ENCODE results near the gene CPNE2. TPM values are rescaled to one million over a fixed set of nuclear protein-coding genes. Genes with fewer than 3 reads are reported as not detected.

The CPNE2 gene
- total RNA-seq, 1 experiment from 2014 or later, result 43.4 TPM

DNA sequence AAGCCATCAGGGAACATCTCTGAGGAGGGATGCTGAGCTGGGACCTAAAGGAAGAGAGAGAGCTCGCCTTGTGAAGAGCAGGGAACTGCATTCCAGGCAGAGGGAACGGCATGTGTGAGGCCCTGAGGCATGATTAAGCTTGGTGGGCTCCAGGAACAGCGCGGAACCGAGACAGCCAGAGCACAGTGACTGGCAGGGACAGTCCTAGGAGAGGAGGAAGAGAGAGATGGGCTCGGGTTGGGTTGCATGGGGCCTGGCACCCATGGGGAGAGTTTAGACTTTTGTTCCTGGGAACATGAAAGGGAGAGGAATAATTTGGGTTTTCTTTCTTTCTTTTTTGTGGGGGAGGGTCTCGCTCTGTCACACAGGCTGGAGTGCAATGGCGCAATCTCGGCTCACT is 39.2 kb upstream of the CPNE2 start:
- no TSS peak for BruUV-seq (replicated peaks)
- H3K9me3 ChIP-seq (ENCODE audit: control insufficient read depth, insufficient read depth, low read depth, low read length), result no peaks in the 10 kb centered on the region
- ATAC-seq, result no peak
- no peak for DNase-seq (ENCODE audit: low read depth, low spot score)
- intact Hi-C loops (cut with micrococcal nuclease; ENCODE audit: unreplicated experiment), result no loop called here
- no peak for TF ChIP-seq REST (IDR thresholded peaks at IDR 0.05; ENCODE audit: insufficient read depth in 1 of 2, low read depth in 2 of 2, low read length in 1 of 2)
- TF ChIP-seq TCF7L2 (IDR thresholded peaks at IDR 0.05; ENCODE audit: low read depth, low read length), result no peak
- TF ChIP-seq, protein P1, sequence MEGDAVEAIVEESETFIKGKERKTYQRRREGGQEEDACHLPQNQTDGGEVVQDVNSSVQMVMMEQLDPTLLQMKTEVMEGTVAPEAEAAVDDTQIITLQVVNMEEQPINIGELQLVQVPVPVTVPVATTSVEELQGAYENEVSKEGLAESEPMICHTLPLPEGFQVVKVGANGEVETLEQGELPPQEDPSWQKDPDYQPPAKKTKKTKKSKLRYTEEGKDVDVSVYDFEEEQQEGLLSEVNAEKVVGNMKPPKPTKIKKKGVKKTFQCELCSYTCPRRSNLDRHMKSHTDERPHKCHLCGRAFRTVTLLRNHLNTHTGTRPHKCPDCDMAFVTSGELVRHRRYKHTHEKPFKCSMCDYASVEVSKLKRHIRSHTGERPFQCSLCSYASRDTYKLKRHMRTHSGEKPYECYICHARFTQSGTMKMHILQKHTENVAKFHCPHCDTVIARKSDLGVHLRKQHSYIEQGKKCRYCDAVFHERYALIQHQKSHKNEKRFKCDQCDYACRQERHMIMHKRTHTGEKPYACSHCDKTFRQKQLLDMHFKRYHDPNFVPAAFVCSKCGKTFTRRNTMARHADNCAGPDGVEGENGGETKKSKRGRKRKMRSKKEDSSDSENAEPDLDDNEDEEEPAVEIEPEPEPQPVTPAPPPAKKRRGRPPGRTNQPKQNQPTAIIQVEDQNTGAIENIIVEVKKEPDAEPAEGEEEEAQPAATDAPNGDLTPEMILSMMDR (IDR thresholded peaks at IDR 0.05), result no peak
- no peaks in the 10 kb centered on the region for H3K4me1 ChIP-seq (ENCODE audit: control insufficient read depth, insufficient read depth, low read length)
- in situ Hi-C loops (cut with HindIII; ENCODE audit: low pct_unique_long_range_greater_than_20kb, low sequenced_read_pairs), result no loop called here
- POLR2A ChIA-PET, result interaction anchor here (0.5 kb wide), 1 partner anchor 333 kb away, joined by 9 read pairs; no protein-coding TSS in a partner anchor
- no peaks in the 10 kb centered on the region for H3K27me3 ChIP-seq (ENCODE audit: control insufficient read depth, insufficient read depth, low read length)
- no peak overlapping the region for H3K27ac ChIP-seq (ENCODE audit: low read length)
- no peak overlapping the region for H3K4me3 ChIP-seq (ENCODE audit: low read depth in 2 of 2, low read length in 2 of 2)
- CTCF ChIA-PET, result interaction anchor here (0.6 kb wide), 1 partner anchor 107 kb away, joined by 3 read pairs; no protein-coding TSS in a partner anchor
- H3K36me3 ChIP-seq (ENCODE audit: control insufficient read depth, insufficient read depth, low read length), result no peaks in the 10 kb centered on the region

- DNase-seq (ENCODE audit: low read depth, low spot score), result no peak
- in situ Hi-C loops (cut with HindIII; ENCODE audit: low pct_unique_long_range_greater_than_20kb, low sequenced_read_pairs), result no loop called here
These were observed 38.0 kb upstream of the CPNE2 start for GRCh38 chr16:57054338-57054737.

More at GRCh38 chr16:57054338-57054737, 38.0 kb upstream of the CPNE2 start:
- TF ChIP-seq SIN3A (IDR thresholded peaks at IDR 0.05; ENCODE audit: borderline replicate concordance, insufficient read depth, low read depth, low read length) (no peak), TCF7L2 (IDR thresholded peaks at IDR 0.05; ENCODE audit: low read depth, low read length) (no peak), REST (IDR thresholded peaks at IDR 0.05; ENCODE audit: insufficient read depth in 1 of 2, low read depth in 2 of 2, low read length in 1 of 2) (no peak), POLR2AphosphoS5 (IDR thresholded peaks at IDR 0.05; ENCODE audit: low read depth, low read length) (no peak)
- TF ChIP-seq, protein P1 (IDR thresholded peaks at IDR 0.05), result no peak
- ChIA-PET POLR2A (no interaction called here), CTCF (no interaction called here)
- no TSS peak for BruUV-seq (replicated peaks)
- ATAC-seq, result no peak
- H3K9me3 ChIP-seq (ENCODE audit: control insufficient read depth, insufficient read depth, low read depth, low read length), result no peaks in the 10 kb centered on the region
- no peaks in the 10 kb centered on the region for H3K4me1 ChIP-seq (ENCODE audit: control insufficient read depth, insufficient read depth, low read length)
- H3K27me3 ChIP-seq (ENCODE audit: control insufficient read depth, insufficient read depth, low read length), result no peaks in the 10 kb centered on the region
- H3K36me3 ChIP-seq (ENCODE audit: control insufficient read depth, insufficient read depth, low read length), result no peaks in the 10 kb centered on the region
- H3K27ac ChIP-seq (ENCODE audit: low read length), result no peak overlapping the region
- intact Hi-C loops (cut with micrococcal nuclease; ENCODE audit: unreplicated experiment), result no loop called here
- no peak overlapping the region for H3K4me3 ChIP-seq (ENCODE audit: low read depth in 2 of 2, low read length in 2 of 2)
